Measurements from ENCODE around the gene ACTA1. TPM values are rescaled to one million over a fixed set of nuclear protein-coding genes. Genes with fewer than 3 reads are reported as not detected.

The ACTA1 gene
- total and polyA plus RNA-seq, 9 of the 15 experiments (the other 6 are each of a cell fraction or from before 2014, with no cell fraction given): 0.07 to 0.36 TPM; not detected in 7

GRCh38 chr1:229431284-229432115, 2.4 kb downstream of the ACTA1 start (continued):
- TF ChIP-seq POLR2H (tag; IDR thresholded peaks at IDR 0.05; ENCODE audit: low read depth): no peak
- no peak for TF ChIP-seq ZBTB9 (CRISPR knock-in tag; IDR thresholded peaks at IDR 0.05)
- TF ChIP-seq PBX2 (CRISPR knock-in tag; IDR thresholded peaks at IDR 0.05; ENCODE audit: low read depth): no peak
- TF ChIP-seq PBX2 (tag; conservative IDR thresholded peaks at IDR 0.05; ENCODE audit: low read depth): no peak
- no peak for TF ChIP-seq KDM1A (IDR thresholded peaks at IDR 0.05)
- no peak for TF ChIP-seq EP300 (IDR thresholded peaks at IDR 0.05; ENCODE audit: low read length)

Measured in K562 (cell line).